ENCODE results near the gene MFAP1. TPM values are rescaled to one million over a fixed set of nuclear protein-coding genes. Genes with fewer than 3 reads are reported as not detected.

MFAP1 gene
- total RNA-seq, 2 experiments from 2014 or later, result 39.8 to 43.1 TPM

- intact Hi-C loops (cut with micrococcal nuclease), result no loop called here
- H3K36me3 Mint-ChIP-seq (ENCODE audit: low read depth), result peaks cover 29% of the 10 kb centered on the region
- no peaks in the 10 kb centered on the region for H3K27me3 Mint-ChIP-seq
- ChIA-PET POLR2A (interaction anchor here (0.9 to 3.5 kb wide), 16 partner anchors 9 to 942 kb away, joined by 3 to 30 read pairs (median 7); partner anchors contain the start of genes HYPK, MFAP1, PDIA3 and SERF2), CTCF (interaction anchor here (0.6 to 3.0 kb wide), 20 partner anchors 8 to 287 kb away, joined by 3 to 17 read pairs (median 4); partner anchors contain the start of genes HYPK, MFAP1, PDIA3 and SERF2)
- H3K4me3 Mint-ChIP-seq, result peak within 1 kb of the TSS; percentile 80
- TF ChIP-seq, protein P1, sequence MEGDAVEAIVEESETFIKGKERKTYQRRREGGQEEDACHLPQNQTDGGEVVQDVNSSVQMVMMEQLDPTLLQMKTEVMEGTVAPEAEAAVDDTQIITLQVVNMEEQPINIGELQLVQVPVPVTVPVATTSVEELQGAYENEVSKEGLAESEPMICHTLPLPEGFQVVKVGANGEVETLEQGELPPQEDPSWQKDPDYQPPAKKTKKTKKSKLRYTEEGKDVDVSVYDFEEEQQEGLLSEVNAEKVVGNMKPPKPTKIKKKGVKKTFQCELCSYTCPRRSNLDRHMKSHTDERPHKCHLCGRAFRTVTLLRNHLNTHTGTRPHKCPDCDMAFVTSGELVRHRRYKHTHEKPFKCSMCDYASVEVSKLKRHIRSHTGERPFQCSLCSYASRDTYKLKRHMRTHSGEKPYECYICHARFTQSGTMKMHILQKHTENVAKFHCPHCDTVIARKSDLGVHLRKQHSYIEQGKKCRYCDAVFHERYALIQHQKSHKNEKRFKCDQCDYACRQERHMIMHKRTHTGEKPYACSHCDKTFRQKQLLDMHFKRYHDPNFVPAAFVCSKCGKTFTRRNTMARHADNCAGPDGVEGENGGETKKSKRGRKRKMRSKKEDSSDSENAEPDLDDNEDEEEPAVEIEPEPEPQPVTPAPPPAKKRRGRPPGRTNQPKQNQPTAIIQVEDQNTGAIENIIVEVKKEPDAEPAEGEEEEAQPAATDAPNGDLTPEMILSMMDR (IDR thresholded peaks at IDR 0.05), result no peak
- ATAC-seq, result peak; percentile 66
- peaks cover 29% of the 10 kb centered on the region for H3K4me1 Mint-ChIP-seq (ENCODE audit: low read depth)
- H3K9me3 Mint-ChIP-seq, result no peaks in the 10 kb centered on the region
- peak; percentile 81 for DNase-seq
- H3K27ac Mint-ChIP-seq, result peak within 1 kb of the TSS; percentile 95
Measured at GRCh38 chr15:43776718-43777266, 47.7 kb downstream of the MFAP1 start, which contains the start of gene ELL3. TSS of gene ELL3 (minus strand) at chr15:43776966. CDS start at chr15:43776901, 65 bp downstream.

GRCh38 chr15:43776101-43776717 is 48.3 kb downstream of the MFAP1 start:
- H3K27me3 Mint-ChIP-seq, result no peaks in the 10 kb centered on the region
- H3K27ac Mint-ChIP-seq, result peak overlapping the region; percentile 95
- peak overlapping the region; percentile 80 for H3K4me3 Mint-ChIP-seq
- POLR2A ChIA-PET, result interaction anchor here (0.9 to 3.5 kb wide), 16 partner anchors 11 to 943 kb away, joined by 3 to 30 read pairs (median 7); partner anchors contain the start of genes HYPK, MFAP1, PDIA3 and SERF2
- ATAC-seq, result peak; percentile 12
- no peaks in the 10 kb centered on the region for H3K9me3 Mint-ChIP-seq
- intact Hi-C loops (cut with micrococcal nuclease), result no loop called here
- peaks cover 29% of the 10 kb centered on the region for H3K4me1 Mint-ChIP-seq (ENCODE audit: low read depth)
- TF ChIP-seq, protein P1 (IDR thresholded peaks at IDR 0.05), result no peak
- peak; percentile 62 for DNase-seq
- H3K36me3 Mint-ChIP-seq (ENCODE audit: low read depth), result peaks cover 33% of the 10 kb centered on the region
- CTCF ChIA-PET, result interaction anchor here (0.7 to 3.0 kb wide), 13 partner anchors 8 to 234 kb away, joined by 3 to 16 read pairs (median 5); partner anchors contain the start of genes HYPK, MFAP1, PDIA3 and SERINC4

GRCh38 chr15:43775411-43775965 is 49.0 kb downstream of the MFAP1 start:
- Mint-ChIP-seq H3K4me3 (peak overlapping the region; percentile 80), H3K9me3 (no peaks in the 10 kb centered on the region), H3K36me3 (ENCODE audit: low read depth) (peaks cover 39% of the 10 kb centered on the region), H3K27ac (no peak overlapping the region), H3K4me1 (ENCODE audit: low read depth) (peaks cover 29% of the 10 kb centered on the region), H3K27me3 (no peaks in the 10 kb centered on the region)
- ChIA-PET CTCF (interaction anchor here (0.5 to 2.9 kb wide), 3 partner anchors 11 to 476 kb away, joined by 3 to 16 read pairs (median 6); no protein-coding TSS in a partner anchor), POLR2A (interaction anchor here (0.6 to 3.5 kb wide), 11 partner anchors 10 to 944 kb away, joined by 3 to 30 read pairs (median 4); partner anchors contain the start of genes HYPK, SERF2 and SERINC4)
- intact Hi-C loops (cut with micrococcal nuclease), result no loop called here
- ATAC-seq (no peak), DNase-seq (no peak)
- TF ChIP-seq, protein P1 (IDR thresholded peaks at IDR 0.05), result no peak

- TF ChIP-seq, protein P1 (IDR thresholded peaks at IDR 0.05), result no peak
- H3K9me3 Mint-ChIP-seq, result no peaks in the 10 kb centered on the region
- H3K27me3 Mint-ChIP-seq, result no peaks in the 10 kb centered on the region
- no peak overlapping the region for H3K4me3 Mint-ChIP-seq
- no peak for ATAC-seq
- CTCF ChIA-PET, result interaction anchor here (4.6 kb wide), 1 partner anchor 17 kb away, joined by 52 read pairs; no protein-coding TSS in a partner anchor
- intact Hi-C loops (cut with micrococcal nuclease), result no loop called here
- H3K27ac Mint-ChIP-seq, result peak overlapping the region; percentile 7
- peaks cover 26% of the 10 kb centered on the region for H3K4me1 Mint-ChIP-seq (ENCODE audit: low read depth)
- POLR2A ChIA-PET, result interaction anchor here (0.7 to 2.6 kb wide), 5 partner anchors 17 to 394 kb away, joined by 3 to 13 read pairs (median 4); no protein-coding TSS in a partner anchor
- no peak for DNase-seq
- H3K36me3 Mint-ChIP-seq (ENCODE audit: low read depth), result peaks cover 53% of the 10 kb centered on the region
Measured at GRCh38 chr15:43774062-43774461, 50.4 kb downstream of the MFAP1 start.

Measured in activated CD8-positive, alpha-beta T cell treated with anti-CD3 and anti-CD28 coated beads for 36 hours (primary cell).